Panc1 (cell line): ENCODE results near the gene MTMR4. TPM values are rescaled to one million over a fixed set of nuclear protein-coding genes. Genes with fewer than 3 reads are reported as not detected.

Experiments used
- ATAC-seq: fragments of 200-7000 bp; cut with Tn5 transposase; 2 replicates; pipeline ENCODE4 v1.9.1; 2020; ENCODE audit warnings: mild to moderate bottlenecking, moderate library complexity
- Bru-seq: library from RNA; stranded (reverse); fragments of 400-500 nt; gene quantifications from one replicate; lab custom pipeline; 2021; lab: Mats Ljungman, UMichigan
- BruChase-seq, 2 experiments: library from RNA; stranded (reverse); fragments of 400-500 nt; gene quantifications; one replicate each; lab custom pipeline; 2021; lab: Mats Ljungman, UMichigan
- BruUV-seq: library from RNA; stranded (reverse); fragments of 400-500 nt; replicated peaks from 2 replicates; lab custom pipeline; 2021; lab: Mats Ljungman, UMichigan
- CTCF ChIA-PET: fragments of 300-600 bp; sonication (Branson Sonifier 250); formaldehyde crosslinking; loops from one replicate; lab custom pipeline; 2022; ENCODE audit warnings: antibody characterized with exemption; lab: Charles Lee
- POLR2A ChIA-PET: fragments of 300-600 bp; sonication (Branson Sonifier 250); formaldehyde crosslinking; loops from one replicate; lab custom pipeline; 2022; ENCODE audit warnings: antibody characterized with exemption; lab: Charles Lee
- DNase-seq: peaks from one replicate; pipeline ENCODE4 v3.0.0-alpha.2; 2010; ENCODE audit warnings: low read depth, low spot score
- H3K27ac ChIP-seq: 2 replicates; pipeline ENCODE4 v1.5.1; 2011; ENCODE audit warnings: mild to moderate bottlenecking, low read length, inconsistent platforms
- H3K27me3 ChIP-seq: fragments of 200-500 bp; sonication (Bioruptor generic); 2 replicates; pipeline ENCODE4 v1.6.0; 2014; ENCODE audit warnings: low read length, inconsistent platforms; ENCODE audit not compliant: control insufficient read depth, insufficient read depth
- H3K36me3 ChIP-seq: fragments of 200-500 bp; sonication (Bioruptor generic); 2 replicates; pipeline ENCODE4 v1.5.1; 2014; ENCODE audit warnings: inconsistent platforms, mild to moderate bottlenecking, low read length, moderate library complexity; ENCODE audit not compliant: control insufficient read depth, insufficient read depth
- H3K4me1 ChIP-seq: 2 replicates; pipeline ENCODE4 v1.5.1; 2011; ENCODE audit warnings: inconsistent platforms, mild to moderate bottlenecking, low read length, moderate library complexity; ENCODE audit not compliant: control insufficient read depth, insufficient read depth
- H3K4me3 ChIP-seq, 2 experiments: 2 replicates each; pipeline ENCODE4 v1.5.1; 2011 to 2012; ENCODE audit warnings: low read depth in 2 of 2, low read length in 2 of 2, mild to moderate bottlenecking in 2 of 2, inconsistent platforms in 1 of 2, moderate library complexity in 1 of 2
- H3K9me3 ChIP-seq: fragments of 200-500 bp; sonication (Bioruptor generic); 2 replicates; pipeline ENCODE4 v1.5.1; 2014; ENCODE audit warnings: low read depth, mild to moderate bottlenecking, inconsistent platforms, low read length, moderate library complexity; ENCODE audit not compliant: control insufficient read depth, insufficient read depth
- POLR2AphosphoS5 ChIP-seq: IDR thresholded peaks from 2 replicates; pipeline ENCODE4 v1.6.1; 2012; ENCODE audit warnings: mild to moderate bottlenecking, low read depth, low read length, moderate library complexity
- SIN3A ChIP-seq: IDR thresholded peaks from 2 replicates; pipeline ENCODE4 v1.6.1; 2012; ENCODE audit warnings: low read depth, mild to moderate bottlenecking, low read length, moderate library complexity, borderline replicate concordance; ENCODE audit not compliant: insufficient read depth
- TCF7L2 ChIP-seq: IDR thresholded peaks from 2 replicates; pipeline ENCODE4 v1.6.1; 2011; ENCODE audit warnings: mild to moderate bottlenecking, low read depth, low read length, inconsistent platforms
- in situ Hi-C: cut with HindIII; loops from 2 replicates; pipeline ENCODE4 v1.10.0; 2016; ENCODE audit warnings: low sequenced_read_pairs, low pct_unique_long_range_greater_than_20kb
- intact Hi-C: fragments of 100-400 bp; cut with micrococcal nuclease; formaldehyde crosslinking; loops from one replicate; pipeline ENCODE4 v1.10.0; 2022; ENCODE audit not compliant: unreplicated experiment
- long read RNA-seq: library from polyadenylated mRNA; unstranded; transcript quantifications from one replicate; pipeline ENCODE4 v2.0.0, GENCODE V29; 2021; ENCODE audit not compliant: unreplicated experiment
- polyA plus RNA-seq: library from polyadenylated mRNA; unstranded; fragments of >200 nt; gene quantifications from one replicate; pipeline ENCODE4 v1.2.1, GENCODE V29; 2012; ENCODE audit warnings: missing spikeins; ENCODE audit not compliant: insufficient read length
- total RNA-seq: library from RNA; stranded (reverse); gene quantifications from one replicate; pipeline ENCODE4 v1.2.1, GENCODE V29; 2021; ENCODE audit not compliant: unreplicated experiment
- TF ChIP-seq, protein P1 (sequence below): fragments of 450-650 bp; IDR thresholded peaks from 2 replicates; pipeline ENCODE4 v1.5.1; 2017; ENCODE audit warnings: mild to moderate bottlenecking
- TF ChIP-seq, protein P2 (sequence below), 2 experiments: IDR thresholded peaks; 2 replicates each; pipeline ENCODE4 v1.6.1; 2011 to 2012; ENCODE audit warnings: low read depth in 2 of 2, control low read depth in 1 of 2, low read length in 1 of 2, mild to moderate bottlenecking in 1 of 2, moderate library complexity in 1 of 2; ENCODE audit not compliant: insufficient read depth in 1 of 2

The MTMR4 gene
- total RNA-seq (20.8 TPM), Bru-seq, nascent RNA (percentile 58 among the genes with signal in this experiment), BruChase-seq, experiment 1, labeled RNA remaining after a 2-hour chase (percentile 70 among the genes with signal in this experiment), BruChase-seq, experiment 2, labeled RNA remaining after a 6-hour chase (percentile 76 among the genes with signal in this experiment)
- 11.5 TPM for polyA plus RNA-seq
- long read RNA-seq, partial matches to known transcripts: 55 of 64 reads
- long read RNA-seq, other reads (novel, unspliced or antisense): 9 of 64 reads

DNA sequence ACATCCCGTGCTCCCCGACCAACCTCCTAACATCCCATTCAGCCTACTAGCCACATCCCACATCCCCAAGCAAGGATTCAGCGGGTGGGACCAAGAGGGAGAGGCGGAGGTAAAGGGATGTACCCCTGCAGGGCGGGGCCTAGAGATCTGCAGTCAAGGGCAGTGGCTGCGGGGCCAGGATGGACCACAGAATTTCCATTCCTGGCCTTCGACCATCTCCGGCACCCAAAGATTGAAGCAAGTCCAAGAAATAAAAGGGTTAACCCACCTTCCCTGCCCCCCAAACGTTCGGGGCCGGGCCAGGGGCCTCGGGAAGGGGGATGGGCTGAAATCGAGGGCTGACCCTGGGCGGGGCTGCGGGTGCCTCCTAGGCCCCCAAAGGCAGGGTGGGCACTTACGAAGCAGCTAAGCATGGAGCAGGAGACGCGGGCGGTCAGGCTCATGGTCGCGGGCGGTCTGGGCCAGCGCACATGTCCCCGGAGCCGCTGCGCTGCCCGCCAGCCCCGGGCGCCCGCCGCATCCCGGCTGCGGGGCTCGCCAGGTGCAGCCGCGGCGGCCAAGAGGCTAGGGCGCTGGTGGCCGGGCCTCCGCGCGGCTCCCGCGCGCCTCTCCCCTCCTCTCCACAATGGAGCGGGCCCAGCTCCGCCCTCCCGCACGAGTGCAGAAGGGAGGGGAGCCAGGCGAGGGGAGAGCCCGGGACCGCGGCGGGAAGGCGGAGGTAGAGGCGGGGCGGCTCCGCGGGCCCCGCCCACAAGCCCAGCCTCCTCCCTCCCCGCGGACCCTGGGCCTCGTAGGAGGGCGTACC, at the start of gene MTMR4:
MTMR4 (minus strand) TSS at position 674 of the 805 bp plus-strand sequence; CDS start at position 443, 231 bp downstream.
- POLR2A ChIA-PET: interaction anchor here (0.7 kb wide), 1 partner anchor 295 kb away, joined by 7 read pairs; the partner anchor contains the start of gene MKS1
- peak within 1 kb of the TSS; percentile 64 to 65 for H3K4me3 ChIP-seq
- H3K27ac ChIP-seq: peak within 1 kb of the TSS; percentile 59
- intact Hi-C loops: loop anchor here (10.0 kb wide), 1 partner anchor 121 kb away; no protein-coding TSS in a partner anchor
- H3K36me3 ChIP-seq: no peaks in the 10 kb centered on the region; the same call in 1 of the 2 replicates
- BruUV-seq: no TSS peak
- in situ Hi-C loops: no loop called here
- no peaks in the 10 kb centered on the region for H3K9me3 ChIP-seq
- CTCF ChIA-PET: interaction anchor here (0.7 kb wide), 2 partner anchors 45 to 197 kb away, joined by 3 read pairs; no protein-coding TSS in a partner anchor
- H3K4me1 ChIP-seq: peaks cover 9% of the 10 kb centered on the region; the same call in 1 of the 2 replicates
- ATAC-seq: peak; percentile 55
- TF ChIP-seq, protein P1, sequence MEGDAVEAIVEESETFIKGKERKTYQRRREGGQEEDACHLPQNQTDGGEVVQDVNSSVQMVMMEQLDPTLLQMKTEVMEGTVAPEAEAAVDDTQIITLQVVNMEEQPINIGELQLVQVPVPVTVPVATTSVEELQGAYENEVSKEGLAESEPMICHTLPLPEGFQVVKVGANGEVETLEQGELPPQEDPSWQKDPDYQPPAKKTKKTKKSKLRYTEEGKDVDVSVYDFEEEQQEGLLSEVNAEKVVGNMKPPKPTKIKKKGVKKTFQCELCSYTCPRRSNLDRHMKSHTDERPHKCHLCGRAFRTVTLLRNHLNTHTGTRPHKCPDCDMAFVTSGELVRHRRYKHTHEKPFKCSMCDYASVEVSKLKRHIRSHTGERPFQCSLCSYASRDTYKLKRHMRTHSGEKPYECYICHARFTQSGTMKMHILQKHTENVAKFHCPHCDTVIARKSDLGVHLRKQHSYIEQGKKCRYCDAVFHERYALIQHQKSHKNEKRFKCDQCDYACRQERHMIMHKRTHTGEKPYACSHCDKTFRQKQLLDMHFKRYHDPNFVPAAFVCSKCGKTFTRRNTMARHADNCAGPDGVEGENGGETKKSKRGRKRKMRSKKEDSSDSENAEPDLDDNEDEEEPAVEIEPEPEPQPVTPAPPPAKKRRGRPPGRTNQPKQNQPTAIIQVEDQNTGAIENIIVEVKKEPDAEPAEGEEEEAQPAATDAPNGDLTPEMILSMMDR: no peak
- TF ChIP-seq SIN3A: no peak
- TF ChIP-seq TCF7L2: no peak
- DNase-seq: no peak
- H3K27me3 ChIP-seq: no peaks in the 10 kb centered on the region

DNA sequence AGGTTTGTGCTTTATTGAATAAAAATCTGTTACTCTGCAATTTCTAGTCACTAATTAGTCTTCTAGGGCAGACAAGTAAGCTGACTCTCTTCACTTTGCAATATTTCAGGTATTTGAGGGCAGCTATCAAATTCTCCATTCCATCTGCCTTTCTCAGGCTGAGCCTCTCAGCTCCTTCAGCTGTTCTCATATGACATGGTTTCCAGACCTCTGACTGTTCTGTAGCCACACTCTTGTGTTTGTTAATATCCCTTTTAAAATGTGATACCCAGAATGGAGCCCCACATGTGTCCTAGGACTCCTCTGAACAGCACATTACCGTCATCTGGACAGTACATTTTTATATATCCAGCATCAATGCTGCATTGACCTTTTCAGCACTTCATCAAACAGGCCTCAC, 46.1 kb upstream of the MTMR4 start:
- BruUV-seq: no TSS peak
- Histone ChIP-seq H3K4me3 (no peak overlapping the region), H3K27ac (no peak overlapping the region), H3K9me3 (no peaks in the 10 kb centered on the region), H3K36me3 (no peaks in the 10 kb centered on the region), H3K4me1 (no peaks in the 10 kb centered on the region), H3K27me3 (no peaks in the 10 kb centered on the region; the same call in 1 of the 2 replicates)
- in situ Hi-C loops: no loop called here
- no peak for DNase-seq
- TF ChIP-seq TCF7L2 (no peak), POLR2AphosphoS5 (no peak), SIN3A (no peak)
- TF ChIP-seq, protein P2, sequence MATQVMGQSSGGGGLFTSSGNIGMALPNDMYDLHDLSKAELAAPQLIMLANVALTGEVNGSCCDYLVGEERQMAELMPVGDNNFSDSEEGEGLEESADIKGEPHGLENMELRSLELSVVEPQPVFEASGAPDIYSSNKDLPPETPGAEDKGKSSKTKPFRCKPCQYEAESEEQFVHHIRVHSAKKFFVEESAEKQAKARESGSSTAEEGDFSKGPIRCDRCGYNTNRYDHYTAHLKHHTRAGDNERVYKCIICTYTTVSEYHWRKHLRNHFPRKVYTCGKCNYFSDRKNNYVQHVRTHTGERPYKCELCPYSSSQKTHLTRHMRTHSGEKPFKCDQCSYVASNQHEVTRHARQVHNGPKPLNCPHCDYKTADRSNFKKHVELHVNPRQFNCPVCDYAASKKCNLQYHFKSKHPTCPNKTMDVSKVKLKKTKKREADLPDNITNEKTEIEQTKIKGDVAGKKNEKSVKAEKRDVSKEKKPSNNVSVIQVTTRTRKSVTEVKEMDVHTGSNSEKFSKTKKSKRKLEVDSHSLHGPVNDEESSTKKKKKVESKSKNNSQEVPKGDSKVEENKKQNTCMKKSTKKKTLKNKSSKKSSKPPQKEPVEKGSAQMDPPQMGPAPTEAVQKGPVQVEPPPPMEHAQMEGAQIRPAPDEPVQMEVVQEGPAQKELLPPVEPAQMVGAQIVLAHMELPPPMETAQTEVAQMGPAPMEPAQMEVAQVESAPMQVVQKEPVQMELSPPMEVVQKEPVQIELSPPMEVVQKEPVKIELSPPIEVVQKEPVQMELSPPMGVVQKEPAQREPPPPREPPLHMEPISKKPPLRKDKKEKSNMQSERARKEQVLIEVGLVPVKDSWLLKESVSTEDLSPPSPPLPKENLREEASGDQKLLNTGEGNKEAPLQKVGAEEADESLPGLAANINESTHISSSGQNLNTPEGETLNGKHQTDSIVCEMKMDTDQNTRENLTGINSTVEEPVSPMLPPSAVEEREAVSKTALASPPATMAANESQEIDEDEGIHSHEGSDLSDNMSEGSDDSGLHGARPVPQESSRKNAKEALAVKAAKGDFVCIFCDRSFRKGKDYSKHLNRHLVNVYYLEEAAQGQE (IDR thresholded peaks at IDR 0.05; ENCODE audit: insufficient read depth in 1 of 2, low read depth in 2 of 2, low read length in 1 of 2): no peak
- TF ChIP-seq, protein P1: no peak
- ATAC-seq: no peak
- CTCF ChIA-PET: no interaction called here
- POLR2A ChIA-PET: no interaction called here
- intact Hi-C loops: no loop called here
